Liver (tissue), 3 donors: ENCODE results near the gene ZYG11B.

ENCODE experiments used
- CTCF ChIP-seq: fragments of 150-350 bp; IDR thresholded peaks from 2 replicates; pipeline ENCODE4 v1.5.1; 2017; ENCODE audit warnings: improper control_type of control experiment, low read depth, low read length; ENCODE audit not compliant: missing input control
- GABPA ChIP-seq, 2 donors: IDR thresholded peaks in 1 of 2; conservative IDR thresholded peaks in 1 of 2; 2 replicates each; pipeline ENCODE4 v1.6.1; 2016; ENCODE audit warnings: antibody characterized with exemption in 2 of 2, mild to moderate bottlenecking in 1 of 2, moderate library complexity in 1 of 2
- MAX ChIP-seq: IDR thresholded peaks from 2 replicates; pipeline ENCODE4 v1.6.1; 2016; ENCODE audit warnings: antibody characterized with exemption
- TAF1 ChIP-seq: conservative IDR thresholded peaks from 2 replicates; pipeline ENCODE4 v1.6.1; 2016; ENCODE audit warnings: antibody characterized with exemption, mild to moderate bottlenecking
- YY1 ChIP-seq: IDR thresholded peaks from 2 replicates; pipeline ENCODE4 v1.6.1; 2016; ENCODE audit warnings: antibody characterized with exemption, mild to moderate bottlenecking
- donor health status: healthy.
- donor health status: healthy.

DNA sequence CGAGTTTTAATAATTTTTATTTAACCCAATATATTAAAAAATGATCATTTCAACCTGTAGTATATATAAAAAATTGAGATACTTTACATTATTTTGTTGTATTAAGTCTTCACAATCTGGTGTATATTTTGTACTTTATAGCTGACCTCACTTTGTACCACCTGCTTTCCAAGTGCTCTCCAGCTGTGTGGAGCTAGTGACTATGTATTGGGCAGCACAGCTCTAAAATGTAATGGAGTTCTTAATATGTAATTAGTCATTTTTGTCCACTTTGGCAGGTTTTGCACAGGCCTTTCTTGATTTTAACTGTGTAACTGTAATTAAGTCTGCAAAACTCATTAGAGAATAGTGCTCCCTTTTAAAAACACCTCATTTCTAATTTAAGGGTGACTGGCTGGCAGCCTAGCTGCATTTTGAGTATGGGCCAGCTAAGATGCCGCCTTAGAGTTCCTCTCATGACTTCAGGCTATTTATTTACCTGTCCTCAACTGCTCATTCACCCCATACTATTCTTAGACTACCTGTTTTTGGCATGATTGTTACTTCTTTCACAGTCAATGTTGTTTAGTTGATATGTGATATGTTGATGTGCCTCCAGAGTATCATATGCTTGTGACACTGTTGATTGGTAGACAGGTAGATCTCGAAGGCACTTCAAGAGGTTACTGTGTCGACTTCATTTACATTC lies 43.2 kb downstream of the ZYG11B start:
- TF ChIP-seq CTCF: no peak
- TF ChIP-seq TAF1: no peak
- no peak for TF ChIP-seq YY1
- TF ChIP-seq MAX: no peak
- TF ChIP-seq GABPA (IDR thresholded peaks at IDR 0.05 in 1 of 2, conservative IDR thresholded peaks at IDR 0.05 in 1 of 2): no peak
